Measurements from ENCODE around the gene DDB1. TPM values are rescaled to one million over a fixed set of nuclear protein-coding genes. Genes with fewer than 3 reads are reported as not detected.

Gene DDB1
- total RNA-seq, 1 experiment from 2014 or later: 209 TPM

GRCh38 chr11:61297341-61297740, 35.6 kb downstream of the DDB1 start:
- no peak for DNase-seq (ENCODE audit: low read depth)

- DNase-seq (ENCODE audit: low read depth): no peak
Observed at GRCh38 chr11:61295596-61295926, 37.3 kb downstream of the DDB1 start.

- peak; percentile 56 for DNase-seq (ENCODE audit: low read depth)
Observed at GRCh38 chr11:61294717-61295595, 37.9 kb downstream of the DDB1 start, which contains the start of gene VWCE. Gene VWCE (minus strand): TSS chr11:61295316. CDS start chr11:61295037, 279 bp downstream.

- peak; percentile 54 for DNase-seq (ENCODE audit: low read depth)
Observed at GRCh38 chr11:61293867-61294716, 38.8 kb downstream of the DDB1 start.

GRCh38 chr11:61292356-61292755, 40.5 kb downstream of the DDB1 start:
- DNase-seq (ENCODE audit: low read depth): no peak

- no peak for DNase-seq (ENCODE audit: low read depth)
Observed at GRCh38 chr11:61290905-61291690, 41.8 kb downstream of the DDB1 start.

GRCh38 chr11:61287338-61287977, 45.4 kb downstream of the DDB1 start:
- DNase-seq (ENCODE audit: low read depth): no peak

- no peak for DNase-seq (ENCODE audit: low read depth)
Observed at GRCh38 chr11:61283613-61284012, 49.3 kb downstream of the DDB1 start.

GRCh38 chr11:61281581-61282250, 51.2 kb downstream of the DDB1 start:
- DNase-seq (ENCODE audit: low read depth): no peak

- DNase-seq (ENCODE audit: low read depth): no peak
Observed at GRCh38 chr11:61280883-61281580, 51.9 kb downstream of the DDB1 start.

- DNase-seq (ENCODE audit: low read depth): peak; percentile 78
Observed at GRCh38 chr11:61279934-61280659, 52.8 kb downstream of the DDB1 start.

GRCh38 chr11:61278001-61278470, 54.9 kb downstream of the DDB1 start:
- no peak for DNase-seq (ENCODE audit: low read depth)

- DNase-seq (ENCODE audit: low read depth): no peak
Observed at GRCh38 chr11:61277186-61278000, 55.5 kb downstream of the DDB1 start.

- DNase-seq (ENCODE audit: low read depth): no peak
Observed at GRCh38 chr11:61275191-61275590, 57.7 kb downstream of the DDB1 start.

- no peak for DNase-seq (ENCODE audit: low read depth)
Observed at GRCh38 chr11:61274084-61274483, 58.8 kb downstream of the DDB1 start.

- DNase-seq (ENCODE audit: low read depth): no peak
Observed at GRCh38 chr11:61273178-61274078, 59.5 kb downstream of the DDB1 start.

GRCh38 chr11:61272731-61273130, 60.2 kb downstream of the DDB1 start:
- DNase-seq (ENCODE audit: low read depth): no peak
